HFFc6 (cell line): ENCODE measurements around the gene NNMT. TPM values are rescaled to one million over a fixed set of nuclear protein-coding genes. Genes with fewer than 3 reads are reported as not detected.
A peak's percentile ranks its signal among the peaks of the same experiment; 100 is the strongest.

ENCODE experiments used
- DNase-seq: peaks from one replicate; pipeline ENCODE4 v3.0.0-alpha.2; 2018
- H3K27ac Mint-ChIP-seq: 2 replicates; pipeline ENCODE4 v1.8.0; 2020; ENCODE audit warnings: mild to moderate bottlenecking, mixed read lengths
- H3K27me3 Mint-ChIP-seq: 2 replicates; pipeline ENCODE4 v1.8.0; 2021; ENCODE audit warnings: mild to moderate bottlenecking, moderate library complexity, mixed read lengths; ENCODE audit not compliant: insufficient read depth
- H3K36me3 Mint-ChIP-seq: 2 replicates; pipeline ENCODE4 v1.8.0; 2021; ENCODE audit warnings: low read depth, mixed read lengths
- H3K4me1 Mint-ChIP-seq: 2 replicates; pipeline ENCODE4 v1.8.0; 2020; ENCODE audit warnings: low read depth, mixed read lengths
- H3K4me3 Mint-ChIP-seq: 2 replicates; pipeline ENCODE4 v1.8.0; 2020; ENCODE audit warnings: mild to moderate bottlenecking, moderate library complexity, mixed read lengths
- H3K9me3 Mint-ChIP-seq: 2 replicates; pipeline ENCODE4 v1.8.0; 2020; ENCODE audit warnings: mild to moderate bottlenecking, mixed read lengths
- total RNA-seq, 6 experiments: library from RNA; stranded (reverse); fragmentation: NEBNext Ultra II Directional; extraction: Animal tissue kit (Norgen Biotek cat#: 25700); gene quantifications; 2 replicates in 1 of 6; 3 replicates in 5 of 6; pipeline ENCODE4 v1.2.3, GENCODE V29; 2021
- TF ChIP-seq, protein P1 (sequence below): fragments of 200-600 bp; sonication (generic); IDR thresholded peaks from 2 replicates; pipeline ENCODE4 v1.5.0; 2021; ENCODE audit warnings: antibody characterized with exemption, mild to moderate bottlenecking

The NNMT gene
- total RNA-seq, 6 experiments from 2014 or later: 191 to 264 (median 205) TPM

DNA sequence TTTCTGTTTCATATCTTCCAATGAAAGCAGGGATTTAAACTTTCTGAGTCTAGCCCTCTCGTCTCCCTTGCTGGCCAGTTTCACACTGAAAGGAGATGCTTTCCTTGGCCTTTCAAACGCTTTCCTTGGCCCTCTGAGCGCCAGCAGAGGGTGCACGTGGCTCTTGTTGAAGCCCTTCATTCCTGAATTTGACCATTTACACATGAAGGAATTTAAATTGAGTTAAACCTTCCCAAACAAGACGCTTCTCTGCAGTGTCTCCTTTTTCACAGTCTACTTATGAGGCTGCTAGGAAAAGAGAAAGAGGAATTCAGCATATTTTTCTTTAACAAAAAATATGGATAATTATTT, 21.6 kb downstream of the NNMT start:
- peak; percentile 39 for DNase-seq
- Mint-ChIP-seq H3K36me3 (peaks cover 24% of the 10 kb centered on the region), H3K4me1 (peaks cover 72% of the 10 kb centered on the region), H3K27ac (peak overlapping the region; percentile 66), H3K27me3 (no peaks in the 10 kb centered on the region; the same call in 1 of the 2 replicates), H3K9me3 (no peaks in the 10 kb centered on the region), H3K4me3 (no peak overlapping the region)
- TF ChIP-seq, protein P1, sequence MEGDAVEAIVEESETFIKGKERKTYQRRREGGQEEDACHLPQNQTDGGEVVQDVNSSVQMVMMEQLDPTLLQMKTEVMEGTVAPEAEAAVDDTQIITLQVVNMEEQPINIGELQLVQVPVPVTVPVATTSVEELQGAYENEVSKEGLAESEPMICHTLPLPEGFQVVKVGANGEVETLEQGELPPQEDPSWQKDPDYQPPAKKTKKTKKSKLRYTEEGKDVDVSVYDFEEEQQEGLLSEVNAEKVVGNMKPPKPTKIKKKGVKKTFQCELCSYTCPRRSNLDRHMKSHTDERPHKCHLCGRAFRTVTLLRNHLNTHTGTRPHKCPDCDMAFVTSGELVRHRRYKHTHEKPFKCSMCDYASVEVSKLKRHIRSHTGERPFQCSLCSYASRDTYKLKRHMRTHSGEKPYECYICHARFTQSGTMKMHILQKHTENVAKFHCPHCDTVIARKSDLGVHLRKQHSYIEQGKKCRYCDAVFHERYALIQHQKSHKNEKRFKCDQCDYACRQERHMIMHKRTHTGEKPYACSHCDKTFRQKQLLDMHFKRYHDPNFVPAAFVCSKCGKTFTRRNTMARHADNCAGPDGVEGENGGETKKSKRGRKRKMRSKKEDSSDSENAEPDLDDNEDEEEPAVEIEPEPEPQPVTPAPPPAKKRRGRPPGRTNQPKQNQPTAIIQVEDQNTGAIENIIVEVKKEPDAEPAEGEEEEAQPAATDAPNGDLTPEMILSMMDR: peak; percentile 70

DNA sequence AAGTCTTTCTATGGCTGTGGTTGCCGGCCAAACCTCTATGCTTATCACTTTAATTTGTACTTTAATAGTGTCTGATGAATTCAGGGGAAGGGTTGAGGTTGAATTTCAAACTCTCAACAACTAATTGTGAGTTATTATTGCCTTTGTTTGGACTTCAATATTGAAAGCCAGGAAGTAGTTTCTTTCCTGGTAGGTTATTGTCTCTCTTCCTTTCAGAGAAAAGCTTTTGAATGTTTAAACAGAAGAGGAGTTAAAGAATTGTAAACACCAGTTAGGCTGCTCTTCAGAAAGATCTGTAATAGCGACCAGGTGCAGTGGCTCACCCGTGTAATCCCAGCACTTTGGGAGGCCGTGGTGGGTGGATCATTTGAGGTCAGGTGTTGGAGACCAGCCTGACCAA, 22.2 kb downstream of the NNMT start:
- Mint-ChIP-seq H3K4me3 (no peak overlapping the region), H3K36me3 (peaks cover 21% of the 10 kb centered on the region), H3K27me3 (no peaks in the 10 kb centered on the region; the same call in 1 of the 2 replicates), H3K27ac (no peak overlapping the region), H3K4me1 (peaks cover 77% of the 10 kb centered on the region), H3K9me3 (no peaks in the 10 kb centered on the region)
- TF ChIP-seq, protein P1: no peak
- DNase-seq: no peak

DNA sequence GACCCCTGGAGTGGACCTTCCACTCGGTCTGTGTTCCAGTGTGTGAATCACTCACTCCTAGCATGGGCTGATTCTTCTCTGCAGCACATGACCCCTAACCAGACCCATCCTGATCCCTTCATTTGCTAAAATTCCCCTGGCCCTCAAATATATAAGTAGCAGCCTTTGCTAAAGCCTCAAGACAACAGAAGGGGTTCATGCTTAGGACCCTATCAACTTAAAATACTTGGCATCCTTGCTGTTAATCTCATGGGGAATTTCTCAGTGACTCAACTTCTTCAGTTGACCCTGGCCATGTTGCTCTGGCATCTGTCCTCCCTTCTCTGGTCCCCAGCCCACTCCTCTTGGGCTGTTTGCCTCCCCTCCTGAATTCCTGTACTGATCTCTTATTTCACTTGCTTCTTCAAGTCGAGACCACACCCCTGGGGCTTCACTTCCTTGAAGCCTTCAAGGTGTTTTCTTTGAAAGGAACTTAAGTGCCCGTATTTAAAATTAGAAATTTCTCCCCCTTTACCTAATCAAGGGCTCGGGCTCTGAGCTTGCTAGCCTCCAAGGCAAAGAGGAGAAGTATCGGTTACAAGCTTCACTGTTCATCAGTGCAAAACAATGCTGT, 23.6 kb downstream of the NNMT start:
- no peak for DNase-seq
- TF ChIP-seq, protein P1: no peak

DNA sequence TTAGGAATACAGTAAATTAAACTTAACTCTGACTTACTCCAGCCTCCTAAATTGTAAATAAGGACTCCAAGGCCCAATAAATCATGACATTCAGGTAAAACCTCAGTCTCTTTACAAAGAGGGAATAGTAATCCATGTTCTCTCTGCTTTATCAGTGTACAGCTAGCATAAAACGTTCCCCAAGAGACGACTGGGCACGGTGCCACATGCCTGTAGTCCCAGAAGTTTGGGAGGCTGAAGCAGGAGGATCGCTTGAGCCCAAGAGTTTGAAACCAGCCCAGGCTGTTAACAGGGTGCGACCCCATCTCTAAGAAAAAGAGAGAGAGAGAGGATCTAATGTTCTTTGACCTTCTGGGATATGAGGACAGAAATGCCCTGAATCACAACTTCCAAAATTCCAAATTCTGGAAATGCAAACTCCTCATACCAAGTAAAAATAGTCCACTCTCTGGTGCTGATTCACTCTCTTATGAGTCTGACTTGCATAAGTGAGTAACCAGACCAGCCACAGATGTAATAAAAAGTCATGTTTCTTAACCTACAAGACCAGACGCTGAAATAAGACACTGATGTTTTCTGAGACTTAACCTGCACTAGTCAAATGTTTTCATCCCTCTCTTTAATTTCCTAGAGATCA, 25.5 kb downstream of the NNMT start:
- DNase-seq: peak; percentile 88
- Mint-ChIP-seq H3K9me3 (no peaks in the 10 kb centered on the region), H3K27ac (peak overlapping the region; percentile 80), H3K4me1 (peaks cover 58% of the 10 kb centered on the region), H3K27me3 (no peaks in the 10 kb centered on the region; the same call in 1 of the 2 replicates), H3K4me3 (peak overlapping the region; percentile 35), H3K36me3 (0 out of 2 replicates have a peak, but pooled peaks cover 8% of the 10 kb centered on the region)
- TF ChIP-seq, protein P1: no peak

More for the DNA sequence above, 23.6 kb downstream of the NNMT start:
- H3K27ac Mint-ChIP-seq: no peak overlapping the region
- H3K27me3 Mint-ChIP-seq: no peaks in the 10 kb centered on the region; the same call in 1 of the 2 replicates
- peaks cover 76% of the 10 kb centered on the region for H3K4me1 Mint-ChIP-seq
- H3K9me3 Mint-ChIP-seq: no peaks in the 10 kb centered on the region
- H3K4me3 Mint-ChIP-seq: no peak overlapping the region
- peaks cover 24% of the 10 kb centered on the region for H3K36me3 Mint-ChIP-seq

DNA sequence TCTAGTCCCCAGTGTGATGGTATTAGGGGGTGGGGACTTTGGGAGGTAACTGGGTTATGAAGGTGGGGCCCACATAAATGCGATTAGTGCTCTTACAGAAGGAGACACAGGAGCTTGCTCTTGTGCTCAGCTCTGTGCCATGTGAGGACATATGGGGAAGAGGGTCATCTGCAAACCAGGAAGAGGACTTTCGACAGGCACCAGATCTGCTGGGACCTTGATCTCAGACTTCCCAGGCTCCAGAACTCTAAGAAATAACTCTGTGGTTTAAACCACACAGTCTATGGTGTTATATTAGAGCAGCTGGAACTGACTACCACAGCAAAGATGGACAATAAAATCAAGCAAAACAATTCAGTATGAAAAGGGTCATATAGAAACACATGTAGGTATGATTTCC, 26.7 kb downstream of the NNMT start:
- TF ChIP-seq, protein P1: no peak
- Mint-ChIP-seq H3K36me3 (0 out of 2 replicates have a peak, but pooled peaks cover 8% of the 10 kb centered on the region), H3K4me1 (peaks cover 46% of the 10 kb centered on the region), H3K27me3 (no peaks in the 10 kb centered on the region; the same call in 1 of the 2 replicates), H3K27ac (no peak overlapping the region), H3K4me3 (no peak overlapping the region), H3K9me3 (no peaks in the 10 kb centered on the region)
- DNase-seq: no peak
